IMR-90 (cell line): ENCODE results near the gene GTPBP4. TPM values are rescaled to one million over a fixed set of nuclear protein-coding genes. Genes with fewer than 3 reads are reported as not detected.
A peak's percentile ranks its signal among the peaks of the same experiment; 100 is the strongest.

Source experiments
- ATAC-seq: fragments of 200-7000 bp; cut with Tn5 transposase; 2 replicates; pipeline ENCODE4 v1.9.1; 2020; ENCODE audit warnings: low read depth, mild to moderate bottlenecking, moderate library complexity
- BruUV-seq: library from RNA; stranded (reverse); fragments of 400-500 nt; replicated peaks from 2 replicates; lab custom pipeline; 2021; lab: Mats Ljungman, UMichigan
- CTCF ChIA-PET: fragments of 300-600 bp; formaldehyde crosslinking; extraction: SDS; loops from one replicate; lab custom pipeline; 2021; ENCODE audit warnings: antibody characterized with exemption; lab: Yijun Ruan, JAX
- POLR2A ChIA-PET: fragments of 300-600 bp; sonication (Branson Sonifier 250); formaldehyde crosslinking; loops from one replicate; lab custom pipeline; 2022; ENCODE audit warnings: antibody characterized with exemption; ENCODE audit not compliant: unreplicated experiment; lab: Charles Lee
- DNase-seq: peaks from one replicate; pipeline ENCODE4 v3.0.0; 2013
- H2AFZ ChIP-seq: replicated peaks from 2 replicates; pipeline ENCODE3; 2013; ENCODE audit warnings: low read length, mild to moderate bottlenecking; ENCODE audit not compliant: poor library complexity
- H2AK5ac ChIP-seq: 2 replicates; pipeline ENCODE4 v1.6.1; 2013; ENCODE audit warnings: low read depth, low read length, inconsistent platforms
- H2AK9ac ChIP-seq: replicated peaks from 2 replicates; pipeline ENCODE3; 2013; ENCODE audit warnings: mild to moderate bottlenecking, low read depth, low read length, moderate library complexity; ENCODE audit not compliant: poor library complexity
- H2BK120ac ChIP-seq: 2 replicates; pipeline ENCODE4 v1.6.1; 2013; ENCODE audit warnings: low read depth, low read length, inconsistent platforms
- H2BK15ac ChIP-seq: 3 replicates; pipeline ENCODE4 v1.6.1; 2013; ENCODE audit warnings: low read depth, low read length, inconsistent platforms
- H2BK20ac ChIP-seq: 2 replicates; pipeline ENCODE4 v1.6.1; 2013; ENCODE audit warnings: low read depth, mild to moderate bottlenecking, inconsistent platforms, low read length, moderate library complexity
- H2BK5ac ChIP-seq: 2 replicates; pipeline ENCODE4 v1.6.1; 2013; ENCODE audit warnings: mild to moderate bottlenecking, low read depth, low read length, inconsistent platforms; ENCODE audit not compliant: poor library complexity, severe bottlenecking
- H3K14ac ChIP-seq: replicated peaks from 2 replicates; pipeline ENCODE4 v1.6.1; 2013; ENCODE audit warnings: low read depth, low read length, inconsistent platforms
- H3K18ac ChIP-seq: 2 replicates; pipeline ENCODE4 v1.6.1; 2013; ENCODE audit warnings: low read depth, low read length, control low read depth
- H3K23ac ChIP-seq: 2 replicates; pipeline ENCODE4 v1.6.1; 2013; ENCODE audit warnings: low read depth, low read length, inconsistent platforms
- H3K27ac ChIP-seq: 2 replicates; pipeline ENCODE4 v1.5.1; 2013; ENCODE audit warnings: mild to moderate bottlenecking, control low read depth, low read length; ENCODE audit not compliant: insufficient read depth
- H3K27me3 ChIP-seq: 2 replicates; pipeline ENCODE4 v1.6.1; 2013; ENCODE audit warnings: low read length; ENCODE audit not compliant: control insufficient read depth, insufficient read depth
- H3K36me3 ChIP-seq: 2 replicates; pipeline ENCODE4 v1.6.1; 2013; ENCODE audit warnings: low read length, mixed read lengths; ENCODE audit not compliant: control insufficient read depth, insufficient read depth
- H3K4ac ChIP-seq: 2 replicates; pipeline ENCODE4 v1.6.1; 2013; ENCODE audit warnings: low read depth, low read length, inconsistent platforms
- H3K4me1 ChIP-seq: 2 replicates; pipeline ENCODE4 v1.6.1; 2013; ENCODE audit warnings: low read length, mixed read lengths; ENCODE audit not compliant: control insufficient read depth, insufficient read depth
- H3K4me2 ChIP-seq: 2 replicates; pipeline ENCODE4 v1.6.1; 2013; ENCODE audit warnings: low read depth, mild to moderate bottlenecking, control low read depth, low read length, moderate library complexity
- H3K4me3 ChIP-seq: 2 replicates; pipeline ENCODE4 v1.5.1; 2013; ENCODE audit warnings: low read depth, mild to moderate bottlenecking, control low read depth, low read length, moderate library complexity; ENCODE audit not compliant: insufficient read depth
- H3K56ac ChIP-seq: 2 replicates; pipeline ENCODE4 v1.6.1; 2013; ENCODE audit warnings: low read length, inconsistent platforms; ENCODE audit not compliant: insufficient read depth; ENCODE audit errors: extremely low read depth
- H3K79me1 ChIP-seq, 2 experiments: 2 replicates each; pipeline ENCODE4 v1.6.1; 2013; ENCODE audit warnings: low read length in 2 of 2, inconsistent platforms in 1 of 2, low read depth in 1 of 2
- H3K9ac ChIP-seq: 2 replicates; pipeline ENCODE4 v1.6.1; 2013; ENCODE audit warnings: low read depth, low read length, control low read depth
- H3K9me1 ChIP-seq: 2 replicates; pipeline ENCODE4 v1.6.1; 2013; ENCODE audit warnings: low read length, inconsistent platforms; ENCODE audit not compliant: insufficient read depth
- H3K9me3 ChIP-seq: 2 replicates; pipeline ENCODE4 v1.6.1; 2013; ENCODE audit warnings: low read length; ENCODE audit not compliant: control insufficient read depth, insufficient read depth
- H4K20me1 ChIP-seq: 2 replicates; pipeline ENCODE4 v1.6.1; 2013; ENCODE audit warnings: low read length, inconsistent platforms; ENCODE audit not compliant: insufficient read depth
- H4K5ac ChIP-seq: 2 replicates; pipeline ENCODE4 v1.6.1; 2013; ENCODE audit warnings: mild to moderate bottlenecking, low read depth, low read length, control low read depth
- H4K8ac ChIP-seq, 2 experiments: 2 replicates each; pipeline ENCODE4 v1.6.1; 2013; ENCODE audit warnings: low read depth in 2 of 2, low read length in 2 of 2, control low read depth in 1 of 2, inconsistent platforms in 1 of 2
- H4K91ac ChIP-seq: 2 replicates; pipeline ENCODE4 v1.6.1; 2013; ENCODE audit warnings: low read depth, low read length, inconsistent platforms; ENCODE audit not compliant: insufficient read depth
- BHLHE40 ChIP-seq: fragments of 150-350 bp; IDR thresholded peaks from 2 replicates; pipeline ENCODE4 v1.6.1; 2016; ENCODE audit warnings: mild to moderate bottlenecking, low read depth, low read length
- CEBPB ChIP-seq: IDR thresholded peaks from 2 replicates; pipeline ENCODE4 v1.6.1; 2012; ENCODE audit warnings: low read depth, low read length, improper control_type of control experiment
- CHD1 ChIP-seq: IDR thresholded peaks from 2 replicates; pipeline ENCODE4 v1.6.1; 2012; ENCODE audit warnings: low read depth, low read length, improper control_type of control experiment
- FOS ChIP-seq: fragments of 150-350 bp; IDR thresholded peaks from 2 replicates; pipeline ENCODE4 v1.6.1; 2016; ENCODE audit warnings: low read depth, low read length
- MAFK ChIP-seq: IDR thresholded peaks from 2 replicates; pipeline ENCODE4 v1.6.1; 2012; ENCODE audit warnings: low read depth, low read length, improper control_type of control experiment
- MXI1 ChIP-seq: IDR thresholded peaks from 2 replicates; pipeline ENCODE4 v1.6.1; 2012; ENCODE audit warnings: low read depth, mild to moderate bottlenecking, low read length, moderate library complexity, borderline replicate concordance
- NFE2L2 ChIP-seq: fragments of 150-350 bp; IDR thresholded peaks from 2 replicates; pipeline ENCODE4 v1.6.1; 2016; ENCODE audit warnings: low read depth, mild to moderate bottlenecking, low read length
- RAD21 ChIP-seq: IDR thresholded peaks from 2 replicates; pipeline ENCODE4 v1.6.1; 2012; ENCODE audit warnings: low read length, improper control_type of control experiment
- WGBS, 2 experiments: methylation state at CpG; one replicate each; pipeline versions ENCODE4 v1.1.5 to v1.1.7; 2013; ENCODE audit warnings: missing lambda C conversion rate in 2 of 2; ENCODE audit not compliant: insufficient read length in 1 of 2; ENCODE audit errors: extremely low coverage in 2 of 2; 5-methylcytosine and 5-hydroxymethylcytosine counted together
- dilution Hi-C: fragments of 300-500 bp; cut with HindIII; formaldehyde crosslinking; loops from one replicate; pipeline ENCODE4 v1.14.3; 2018; ENCODE audit warnings: low sequenced_read_pairs; ENCODE audit not compliant: unreplicated experiment
- in situ Hi-C: fragments of 300-500 bp; cut with MboI; formaldehyde crosslinking; loops from 3 replicates; pipeline ENCODE4 v1.14.3; 2019; ENCODE audit warnings: low sequenced_read_pairs, inconsistent platforms, mixed read lengths
- intact Hi-C: fragments of 100-400 bp; cut with micrococcal nuclease; formaldehyde crosslinking; loops from 2 replicates; pipeline ENCODE4 v1.10.0; 2022
- polyA plus RNA-seq, 3 experiments: library from polyadenylated mRNA; depleted of rRNA; stranded (reverse); fragments of >200 nt; gene quantifications; 2 replicates each; pipeline ENCODE4 v1.2.3, GENCODE V29; 2012; ENCODE audit warnings: low replicate concordance in 1 of 3
- total RNA-seq: library from RNA; depleted of rRNA; stranded (reverse); fragments of >200 nt; gene quantifications from 2 replicates; pipeline ENCODE4 v1.2.3, GENCODE V29; 2012

The GTPBP4 gene
- total and polyA plus RNA-seq, 2 of the 4 experiments (the other 2 are of a cell fraction) = 46.2 to 48.6 TPM

DNA sequence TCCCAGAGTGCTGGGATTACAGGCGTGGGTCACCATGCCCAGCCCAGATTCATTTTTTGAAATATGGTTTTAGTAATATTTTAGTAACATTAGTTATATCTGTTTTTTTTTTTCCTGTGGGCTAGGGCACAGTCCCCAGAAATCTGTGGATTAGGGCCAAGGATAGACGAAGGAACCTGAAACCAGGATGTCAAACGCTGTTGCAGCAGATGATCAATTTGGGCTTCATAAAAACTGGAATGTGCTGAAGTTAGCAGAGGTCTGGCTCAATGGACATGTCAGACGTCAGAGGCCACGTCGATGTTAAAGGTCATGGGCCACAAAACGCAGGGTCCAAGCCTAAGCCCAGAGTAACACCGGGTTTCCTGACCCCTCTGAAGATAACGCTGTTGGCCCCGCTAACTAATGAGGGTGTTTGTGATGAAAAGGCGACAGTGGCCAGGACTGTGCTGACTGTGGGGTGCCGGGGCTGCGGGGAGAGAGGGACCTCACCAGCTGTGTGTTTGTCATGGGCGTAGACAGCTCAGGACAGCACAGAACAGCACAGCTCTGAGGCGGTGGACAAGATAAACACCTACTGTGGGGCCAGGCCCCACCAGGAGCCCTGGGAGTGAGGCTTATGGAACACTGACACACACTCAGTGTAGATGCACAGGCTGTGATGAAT, 23.8 kb upstream of the GTPBP4 start:
- POLR2A ChIA-PET = no interaction called here
- ATAC-seq = no peak

More for the DNA sequence above, 23.8 kb upstream of the GTPBP4 start:
- no TSS peak for BruUV-seq
- H4K91ac ChIP-seq = no peak overlapping the region
- H3K18ac ChIP-seq = no peak overlapping the region
- H3K9ac ChIP-seq = no peak overlapping the region
- DNase-seq = no peak
- CTCF ChIA-PET = no interaction called here
- H2AK9ac ChIP-seq = peak overlapping the region; percentile 23
- H2BK5ac ChIP-seq = no peak overlapping the region
- whole genome bisulfite sequencing, 2 experiments = 51% methylated on average over 12 of the region's 15 CpGs; no CpG with 5 or more reads in 1 of the 2 experiments
- H3K27ac ChIP-seq = no peak overlapping the region
- H4K8ac ChIP-seq = no peak overlapping the region
- no peaks in the 10 kb centered on the region for H4K20me1 ChIP-seq
- no peak overlapping the region for H2BK120ac ChIP-seq
- no peak overlapping the region for H2AFZ ChIP-seq
- H3K4me1 ChIP-seq = no peaks in the 10 kb centered on the region
- in situ Hi-C loops (no loop called here), dilution Hi-C loops (no loop called here), intact Hi-C loops (no loop called here)
- H2AK5ac ChIP-seq = no peak overlapping the region
- H4K5ac ChIP-seq = no peak overlapping the region
- no peak overlapping the region for H3K4ac ChIP-seq
- H3K79me1 ChIP-seq = no peaks in the 10 kb centered on the region
- no peak overlapping the region for H3K14ac ChIP-seq
- TF ChIP-seq FOS = no peak
- no peak for TF ChIP-seq MXI1
- no peak for TF ChIP-seq RAD21
- no peak for TF ChIP-seq MAFK
- TF ChIP-seq CHD1 = no peak
- TF ChIP-seq NFE2L2 = no peak
- TF ChIP-seq CEBPB = no peak
- TF ChIP-seq BHLHE40 = no peak
- no peaks in the 10 kb centered on the region for H3K9me1 ChIP-seq
- H3K27me3 ChIP-seq = peaks cover 5% of the 10 kb centered on the region; the same call in 1 of the 2 replicates
- no peaks in the 10 kb centered on the region for H3K9me3 ChIP-seq
- no peaks in the 10 kb centered on the region for H3K36me3 ChIP-seq
- no peak overlapping the region for H2BK15ac ChIP-seq
- H2BK20ac ChIP-seq = no peak overlapping the region
- no peak overlapping the region for H3K56ac ChIP-seq
- H3K4me2 ChIP-seq = no peak overlapping the region
- no peak overlapping the region for H3K23ac ChIP-seq
- no peak overlapping the region for H3K4me3 ChIP-seq
